B cell (primary cell): ENCODE data around the gene EPB41L4A. TPM values are rescaled to one million over a fixed set of nuclear protein-coding genes. Genes with fewer than 3 reads are reported as not detected.

ENCODE experiments used
- ATAC-seq: fragments of 200-7000 bp; cut with Tn5 transposase; one replicate; pipeline ENCODE4 v1.10.0; 2021; ENCODE audit warnings: low read depth, mild to moderate bottlenecking, moderate number of reproducible peaks, moderate library complexity
- CTCF ChIA-PET: fragments of 350-600 bp; sonication (Branson Sonifier 250); formaldehyde crosslinking; loops from one replicate; lab custom pipeline; 2021; ENCODE audit warnings: antibody characterized with exemption, inconsistent platforms; lab: Charles Lee
- POLR2A ChIA-PET: fragments of 350-600 bp; sonication (Branson Sonifier 250); formaldehyde crosslinking; loops from one replicate; lab custom pipeline; 2021; ENCODE audit warnings: antibody characterized with exemption; lab: Charles Lee
- DNase-seq: peaks from one replicate; pipeline ENCODE4 v3.0.0; 2013
- H2AFZ ChIP-seq: 2 replicates; pipeline ENCODE4 v1.6.1; 2012; ENCODE audit warnings: mild to moderate bottlenecking, low read depth, low read length; ENCODE audit not compliant: insufficient read depth, poor library complexity, severe bottlenecking
- H3K27ac ChIP-seq, 2 donors: 1 replicate in 1 of 2; 2 replicates in 1 of 2; pipeline ENCODE4 v1.5.1; 2012 to 2013; ENCODE audit warnings: low read length in 2 of 2, mild to moderate bottlenecking in 2 of 2, moderate library complexity in 1 of 2
- H3K27me3 ChIP-seq, 4 experiments: fragments of 200-600 bp in 1 of 4; sonication (generic) in 1 of 4; replicated peaks in 1 of 4; 1 replicate in 2 of 4; 2 replicates in 2 of 4; pipeline versions ENCODE4 v1.6.1 to v1.7.0; 2013 to 2016; ENCODE audit warnings: low read length in 3 of 4, mild to moderate bottlenecking in 2 of 4, mixed read lengths in 1 of 4, moderate library complexity in 1 of 4; ENCODE audit not compliant: insufficient read depth in 4 of 4, control insufficient read depth in 3 of 4; ENCODE audit errors: control extremely low read depth in 1 of 4
- H3K36me3 ChIP-seq, 2 experiments: replicated peaks in 1 of 2; 1 replicate in 1 of 2; 2 replicates in 1 of 2; pipeline versions ENCODE4 v1.6.1 to v1.7.1; 2013; ENCODE audit warnings: low read length in 1 of 2; ENCODE audit not compliant: insufficient read depth in 2 of 2, control insufficient read depth in 1 of 2; ENCODE audit errors: control extremely low read depth in 1 of 2, extremely low read depth in 1 of 2
- H3K4me1 ChIP-seq, 2 donors: fragments of 200-600 bp in 1 of 2; sonication (generic) in 1 of 2; 1 replicate in 1 of 2; 2 replicates in 1 of 2; pipeline versions ENCODE4 v1.5.1 to v1.6.1; 2013 to 2017; ENCODE audit warnings: low read length in 2 of 2; ENCODE audit not compliant: control insufficient read depth in 2 of 2, insufficient read depth in 2 of 2
- H3K4me2 ChIP-seq: replicated peaks from 2 replicates; pipeline ENCODE3; 2012; ENCODE audit warnings: mild to moderate bottlenecking, low read depth, low read length; ENCODE audit not compliant: poor library complexity, severe bottlenecking
- H3K4me3 ChIP-seq, 5 experiments: fragments of 200-600 bp in 1 of 5; sonication (generic) in 1 of 5; 1 replicate in 3 of 5; 2 replicates in 2 of 5; pipeline versions ENCODE4 v1.5.1 to v1.7.0; 2011 to 2016; ENCODE audit warnings: low read length in 4 of 5, mild to moderate bottlenecking in 4 of 5, low read depth in 2 of 5, control low read depth in 1 of 5, moderate library complexity in 1 of 5; ENCODE audit not compliant: insufficient read depth in 1 of 5; ENCODE audit errors: control extremely low read depth in 1 of 5, extremely low read depth in 1 of 5
- H3K79me2 ChIP-seq: fragments of 200-600 bp; sonication (generic); one replicate; pipeline ENCODE4 v1.6.0; 2016; ENCODE audit warnings: low read length; ENCODE audit not compliant: control insufficient read depth, insufficient read depth
- H3K9ac ChIP-seq: fragments of 200-600 bp; sonication (generic); 2 replicates; pipeline ENCODE4 v1.6.1; 2017; ENCODE audit warnings: mild to moderate bottlenecking, low read length, moderate library complexity
- H3K9me3 ChIP-seq, 3 donors: one replicate each; pipeline versions ENCODE4 v1.6.1 to v1.7.1; 2013; ENCODE audit warnings: low read length in 2 of 3; ENCODE audit not compliant: control insufficient read depth in 2 of 3, insufficient read depth in 1 of 3; ENCODE audit errors: control extremely low read depth in 1 of 3
- H4K20me1 ChIP-seq: 2 replicates; pipeline ENCODE4 v1.6.0; 2012; ENCODE audit warnings: mild to moderate bottlenecking, low read length; ENCODE audit not compliant: insufficient read depth, control insufficient read depth, poor library complexity, severe bottlenecking
- H3K27ac Mint-ChIP-seq: one replicate; pipeline ENCODE4 v1.8.0; 2021; ENCODE audit warnings: mixed read lengths
- H3K27me3 Mint-ChIP-seq: one replicate; pipeline ENCODE4 v1.8.0; 2021; ENCODE audit warnings: mixed read lengths
- H3K4me1 Mint-ChIP-seq: one replicate; pipeline ENCODE4 v1.8.0; 2021; ENCODE audit warnings: mixed read lengths
- H3K4me3 Mint-ChIP-seq: one replicate; pipeline ENCODE4 v1.8.0; 2021; ENCODE audit warnings: mixed read lengths
- H3K9me3 Mint-ChIP-seq: one replicate; pipeline ENCODE4 v1.8.0; 2022; ENCODE audit warnings: mixed read lengths; ENCODE audit not compliant: insufficient read depth
- EZH2 ChIP-seq: IDR thresholded peaks from 2 replicates; pipeline ENCODE4 v1.6.1; 2012; ENCODE audit warnings: borderline replicate concordance, low read depth, mild to moderate bottlenecking, moderate library complexity, low read length; ENCODE audit not compliant: insufficient read depth, poor library complexity, severe bottlenecking
- WGBS: methylation state at CpG from one replicate; pipeline ENCODE4 v1.1.5; 2013; ENCODE audit warnings: missing lambda C conversion rate; ENCODE audit not compliant: insufficient coverage; 5-methylcytosine and 5-hydroxymethylcytosine counted together
- intact Hi-C: fragments of 100-400 bp; cut with micrococcal nuclease; formaldehyde crosslinking; loops from one replicate; pipeline ENCODE4 v1.10.0; 2022
- polyA plus RNA-seq: library from polyadenylated mRNA; depleted of rRNA; stranded (reverse); fragments of >200 nt; gene quantifications from 2 replicates; pipeline ENCODE4 v1.2.3, GENCODE V29; 2012
- total RNA-seq, 2 donors: library from RNA; stranded (reverse); fragments of 120-200 nt in 1 of 2; gene quantifications; 1 replicate in 1 of 2; 2 replicates in 1 of 2; pipeline versions ENCODE4 v1.2.3 to v1.2.4, GENCODE V29; 2013 to 2022
- TF ChIP-seq, protein P1 (sequence below): fragments of 200-600 bp; IDR thresholded peaks from one replicate; pipeline ENCODE4 v1.8.0; 2022; ENCODE audit warnings: antibody characterized with exemption, mild to moderate bottlenecking

The EPB41L4A gene
- total and polyA plus RNA-seq, 2 donors (not counting 1 experiment from before 2014, with no cell fraction given), result 1.8 to 12.9 TPM

DNA sequence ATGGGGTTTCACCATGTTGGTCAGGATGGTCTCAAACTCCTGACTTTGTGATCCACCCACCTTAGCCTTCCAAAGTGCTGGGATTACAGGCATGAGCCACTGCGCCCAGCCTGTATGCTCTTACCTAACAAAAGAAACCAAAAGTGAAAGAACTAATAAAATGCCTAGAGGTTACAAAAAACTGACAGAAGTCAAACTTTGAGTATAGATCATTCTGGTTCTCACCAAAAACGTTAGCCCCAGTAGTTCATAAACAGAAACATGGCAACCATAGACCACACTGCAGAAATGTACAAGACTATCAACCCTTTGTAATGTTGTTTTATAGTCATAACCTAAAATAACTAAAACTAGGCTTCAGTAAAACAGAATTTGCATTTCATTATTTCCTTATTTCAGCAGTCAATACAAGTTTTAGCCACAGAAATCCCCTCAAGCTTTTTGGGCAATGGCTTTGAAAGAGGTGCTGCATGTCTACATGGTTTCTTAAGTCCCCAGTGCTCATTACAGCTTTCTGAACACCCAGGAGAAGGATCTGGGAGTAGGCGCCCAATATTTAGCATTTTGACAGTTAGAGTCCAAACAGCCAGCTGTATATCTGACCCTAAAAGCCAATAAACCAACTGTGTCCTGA lies 72.5 kb downstream of the EPB41L4A start:
- POLR2A ChIA-PET, result no interaction called here
- H3K79me2 ChIP-seq, result no peaks in the 10 kb centered on the region
- WGBS, result no CpG with 5 or more reads among the region's 3 CpGs
- peak overlapping the region; percentile 15 for H3K4me2 ChIP-seq
- H3K4me1 ChIP-seq, result peaks cover 4 to 7% of the 10 kb centered on the region in 2 donors
- H3K27me3 Mint-ChIP-seq, result no peaks in the 10 kb centered on the region
- no peaks in the 10 kb centered on the region for H3K36me3 ChIP-seq
- no peak for ATAC-seq
- no peak for DNase-seq
- H4K20me1 ChIP-seq, result no peaks in the 10 kb centered on the region
- H2AFZ ChIP-seq, result no peak overlapping the region
- peak overlapping the region; percentile 23 for H3K4me3 Mint-ChIP-seq
- H3K27me3 ChIP-seq, result no peaks in the 10 kb centered on the region
- no peak overlapping the region for H3K9ac ChIP-seq
- H3K9me3 ChIP-seq, result no peaks in the 10 kb centered on the region
- TF ChIP-seq EZH2, result no peak
- TF ChIP-seq, protein P1, sequence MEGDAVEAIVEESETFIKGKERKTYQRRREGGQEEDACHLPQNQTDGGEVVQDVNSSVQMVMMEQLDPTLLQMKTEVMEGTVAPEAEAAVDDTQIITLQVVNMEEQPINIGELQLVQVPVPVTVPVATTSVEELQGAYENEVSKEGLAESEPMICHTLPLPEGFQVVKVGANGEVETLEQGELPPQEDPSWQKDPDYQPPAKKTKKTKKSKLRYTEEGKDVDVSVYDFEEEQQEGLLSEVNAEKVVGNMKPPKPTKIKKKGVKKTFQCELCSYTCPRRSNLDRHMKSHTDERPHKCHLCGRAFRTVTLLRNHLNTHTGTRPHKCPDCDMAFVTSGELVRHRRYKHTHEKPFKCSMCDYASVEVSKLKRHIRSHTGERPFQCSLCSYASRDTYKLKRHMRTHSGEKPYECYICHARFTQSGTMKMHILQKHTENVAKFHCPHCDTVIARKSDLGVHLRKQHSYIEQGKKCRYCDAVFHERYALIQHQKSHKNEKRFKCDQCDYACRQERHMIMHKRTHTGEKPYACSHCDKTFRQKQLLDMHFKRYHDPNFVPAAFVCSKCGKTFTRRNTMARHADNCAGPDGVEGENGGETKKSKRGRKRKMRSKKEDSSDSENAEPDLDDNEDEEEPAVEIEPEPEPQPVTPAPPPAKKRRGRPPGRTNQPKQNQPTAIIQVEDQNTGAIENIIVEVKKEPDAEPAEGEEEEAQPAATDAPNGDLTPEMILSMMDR, result no peak
- H3K4me1 Mint-ChIP-seq, result peaks cover 8% of the 10 kb centered on the region
- intact Hi-C loops, result no loop called here
- no peak overlapping the region for H3K27ac ChIP-seq
- no peaks in the 10 kb centered on the region for H3K9me3 Mint-ChIP-seq
- CTCF ChIA-PET, result no interaction called here
- H3K4me3 ChIP-seq, result no peak overlapping the region
- no peak overlapping the region for H3K27ac Mint-ChIP-seq

DNA sequence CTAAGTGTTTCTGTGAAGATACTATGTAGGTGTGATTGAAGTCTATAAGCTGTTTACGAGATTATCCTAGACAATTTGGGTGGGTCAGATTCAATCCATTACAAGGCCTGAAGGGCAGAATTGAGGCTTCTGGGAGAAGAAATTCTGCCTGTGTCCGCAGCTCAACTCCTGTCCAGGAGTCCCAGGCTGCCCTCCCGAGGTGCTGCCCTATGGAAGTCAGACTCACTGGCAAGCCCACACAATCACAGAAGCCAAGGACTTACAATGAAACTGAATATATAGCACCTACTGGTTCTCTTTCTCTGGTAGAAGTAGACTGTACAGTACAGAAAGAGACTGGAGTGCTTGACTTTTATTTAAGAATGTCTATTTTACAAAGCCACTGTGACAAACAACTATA lies 74.5 kb downstream of the EPB41L4A start:
- no peaks in the 10 kb centered on the region for H4K20me1 ChIP-seq
- no peaks in the 10 kb centered on the region for H3K27me3 ChIP-seq
- DNase-seq, result no peak
- POLR2A ChIA-PET, result no interaction called here
- no peak overlapping the region for H3K9ac ChIP-seq
- no peaks in the 10 kb centered on the region for H3K79me2 ChIP-seq
- intact Hi-C loops, result no loop called here
- TF ChIP-seq, protein P1, result no peak
- no peak for TF ChIP-seq EZH2
- H3K4me1 ChIP-seq, result peaks cover 4 to 7% of the 10 kb centered on the region in 2 donors
- Mint-ChIP-seq H3K27ac (no peak overlapping the region), H3K4me3 (no peak overlapping the region), H3K4me1 (peaks cover 8% of the 10 kb centered on the region), H3K9me3 (no peaks in the 10 kb centered on the region), H3K27me3 (no peaks in the 10 kb centered on the region)
- CTCF ChIA-PET, result no interaction called here
- no peaks in the 10 kb centered on the region for H3K9me3 ChIP-seq
- no peak overlapping the region for H3K27ac ChIP-seq
- 100% methylated on average over 2 of the region's 3 CpGs for WGBS
- H2AFZ ChIP-seq, result no peak overlapping the region
- no peak overlapping the region for H3K4me3 ChIP-seq
- no peak overlapping the region for H3K4me2 ChIP-seq
- ATAC-seq, result no peak
- no peaks in the 10 kb centered on the region for H3K36me3 ChIP-seq
